ENCODE measurements around the gene LIPM.

DNA sequence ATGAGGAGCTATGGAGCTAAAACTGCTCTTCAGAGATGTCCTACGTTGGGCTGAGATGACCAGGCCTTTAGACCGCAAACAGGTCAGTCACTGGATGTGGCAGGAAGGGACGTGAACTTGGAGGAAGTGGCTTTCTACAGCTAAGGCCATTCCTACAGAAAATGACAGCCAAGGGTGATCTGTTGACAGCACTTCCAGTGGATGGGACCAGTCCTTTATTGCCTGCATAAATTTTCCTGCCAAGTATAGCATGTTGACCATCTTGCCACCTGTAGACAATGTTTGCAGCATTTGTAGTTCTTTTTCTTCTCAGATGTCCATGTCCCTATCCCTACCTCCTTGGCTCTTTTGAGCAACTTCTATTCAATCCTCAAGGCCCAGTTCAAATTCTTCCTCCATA lies 3.4 kb downstream of the LIPM start:
- TF ChIP-seq CTCF (IDR thresholded peaks at IDR 0.05), result no peak
- no peak for TF ChIP-seq POLR2AphosphoS5 (IDR thresholded peaks at IDR 0.05)
- TF ChIP-seq POLR2A (IDR thresholded peaks at IDR 0.05), result no peak
